A673 (cell line): Measurements from ENCODE around the gene GPR151. TPM values are rescaled to one million over a fixed set of nuclear protein-coding genes. Genes with fewer than 3 reads are reported as not detected.
A peak's percentile ranks its signal among the peaks of the same experiment; 100 is the strongest.

Experiments used
- BruUV-seq: library from RNA; stranded (reverse); fragments of 400-500 nt; replicated peaks from 2 replicates; lab custom pipeline; 2021; lab: Mats Ljungman, UMichigan
- CTCF ChIA-PET: fragments of 300-600 bp; sonication (Branson Sonifier 250); formaldehyde crosslinking; loops from one replicate; lab custom pipeline; 2022; ENCODE audit warnings: antibody characterized with exemption; lab: Charles Lee
- POLR2A ChIA-PET: fragments of 300-600 bp; sonication (Branson Sonifier 250); formaldehyde crosslinking; loops from one replicate; lab custom pipeline; 2022; ENCODE audit warnings: antibody characterized with exemption; ENCODE audit not compliant: low non-redundant PET; lab: Charles Lee
- DNase-seq: peaks from one replicate; pipeline ENCODE4 v3.0.0-alpha.2; 2015; ENCODE audit warnings: low spot score
- H3K27ac ChIP-seq: fragments of 200-600 bp; sonication (generic); 2 replicates; pipeline ENCODE4 v1.5.1; 2016; ENCODE audit warnings: mixed run types, low read depth, mild to moderate bottlenecking, mixed read lengths, antibody characterized with exemption, low read length; ENCODE audit not compliant: poor library complexity, severe bottlenecking
- H3K27me3 ChIP-seq: fragments of 200-600 bp; sonication (generic); replicated peaks from 2 replicates; pipeline ENCODE4 v1.6.1; 2017; ENCODE audit warnings: mixed run types, low read depth, mild to moderate bottlenecking, mixed read lengths, antibody characterized with exemption, low read length; ENCODE audit not compliant: insufficient read depth, poor library complexity
- H3K36me3 ChIP-seq: fragments of 200-600 bp; sonication (generic); 2 replicates; pipeline ENCODE4 v1.6.1; 2016; ENCODE audit warnings: mixed run types, mild to moderate bottlenecking, mixed read lengths, antibody characterized with exemption, low read length; ENCODE audit not compliant: insufficient read depth, poor library complexity, severe bottlenecking
- H3K4me1 ChIP-seq: fragments of 200-600 bp; sonication (generic); 2 replicates; pipeline ENCODE4 v1.6.1; 2017; ENCODE audit warnings: mixed run types, mild to moderate bottlenecking, mixed read lengths, antibody characterized with exemption, low read length; ENCODE audit not compliant: insufficient read depth, poor library complexity, severe bottlenecking
- H3K4me3 ChIP-seq: fragments of 200-600 bp; sonication (generic); 2 replicates; pipeline ENCODE4 v1.5.1; 2016; ENCODE audit warnings: low read depth, mixed run types, mild to moderate bottlenecking, mixed read lengths, low read length; ENCODE audit not compliant: poor library complexity, severe bottlenecking
- H3K9me3 ChIP-seq: fragments of 200-600 bp; sonication (generic); 2 replicates; pipeline ENCODE4 v1.6.1; 2016; ENCODE audit warnings: mixed run types, low read depth, mild to moderate bottlenecking, mixed read lengths, antibody characterized with exemption, low read length; ENCODE audit not compliant: poor library complexity, severe bottlenecking
- EZH2 ChIP-seq: fragments of 200-600 bp; sonication (generic); IDR thresholded peaks from 2 replicates; pipeline ENCODE4 v1.6.1; 2017; ENCODE audit warnings: borderline replicate concordance, low read depth, mild to moderate bottlenecking, mixed read lengths, antibody characterized with exemption, low read length; ENCODE audit not compliant: poor library complexity, severe bottlenecking
- intact Hi-C: fragments of 100-400 bp; cut with micrococcal nuclease; formaldehyde crosslinking; loops from one replicate; pipeline ENCODE4 v1.10.0; 2022; ENCODE audit not compliant: unreplicated experiment
- total RNA-seq: library from RNA; stranded (reverse); gene quantifications from 2 replicates; pipeline ENCODE4 v1.2.3, GENCODE V29; 2021
- TF ChIP-seq, protein P1 (sequence below): fragments of 300-800, 200-600 bp; sonication (generic); conservative IDR thresholded peaks from 2 replicates; pipeline ENCODE4 v1.5.1; 2017; ENCODE audit warnings: low read depth, mild to moderate bottlenecking, antibody characterized with exemption, low read length, moderate library complexity, mixed read lengths

The GPR151 gene
- total RNA-seq, 1 experiment from 2014 or later = not detected

DNA sequence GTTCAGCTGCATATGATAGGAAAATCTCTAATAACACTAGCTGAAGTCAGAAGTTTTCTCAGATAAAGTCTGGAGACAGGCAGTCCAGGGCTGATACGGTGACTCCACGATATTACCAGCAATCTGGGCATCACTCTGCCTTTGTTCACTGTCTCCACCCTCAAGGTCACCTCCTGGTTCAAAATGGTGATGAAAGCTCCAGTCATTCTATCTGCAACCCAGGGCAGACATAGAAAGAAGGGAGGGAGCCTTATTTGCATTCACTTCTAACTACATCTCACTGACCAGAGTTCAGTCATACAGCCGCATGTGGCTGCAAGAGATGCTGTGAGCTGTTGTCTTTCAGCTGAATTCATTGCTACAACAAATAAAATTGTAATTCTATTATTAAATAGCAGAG lies 22.4 kb upstream of the GPR151 start:
- Histone ChIP-seq H3K9me3 (no peaks in the 10 kb centered on the region), H3K4me1 (no peaks in the 10 kb centered on the region), H3K4me3 (no peak overlapping the region), H3K27me3 (no peaks in the 10 kb centered on the region), H3K27ac (no peak overlapping the region), H3K36me3 (no peaks in the 10 kb centered on the region)
- BruUV-seq = no TSS peak
- TF ChIP-seq, protein P1, sequence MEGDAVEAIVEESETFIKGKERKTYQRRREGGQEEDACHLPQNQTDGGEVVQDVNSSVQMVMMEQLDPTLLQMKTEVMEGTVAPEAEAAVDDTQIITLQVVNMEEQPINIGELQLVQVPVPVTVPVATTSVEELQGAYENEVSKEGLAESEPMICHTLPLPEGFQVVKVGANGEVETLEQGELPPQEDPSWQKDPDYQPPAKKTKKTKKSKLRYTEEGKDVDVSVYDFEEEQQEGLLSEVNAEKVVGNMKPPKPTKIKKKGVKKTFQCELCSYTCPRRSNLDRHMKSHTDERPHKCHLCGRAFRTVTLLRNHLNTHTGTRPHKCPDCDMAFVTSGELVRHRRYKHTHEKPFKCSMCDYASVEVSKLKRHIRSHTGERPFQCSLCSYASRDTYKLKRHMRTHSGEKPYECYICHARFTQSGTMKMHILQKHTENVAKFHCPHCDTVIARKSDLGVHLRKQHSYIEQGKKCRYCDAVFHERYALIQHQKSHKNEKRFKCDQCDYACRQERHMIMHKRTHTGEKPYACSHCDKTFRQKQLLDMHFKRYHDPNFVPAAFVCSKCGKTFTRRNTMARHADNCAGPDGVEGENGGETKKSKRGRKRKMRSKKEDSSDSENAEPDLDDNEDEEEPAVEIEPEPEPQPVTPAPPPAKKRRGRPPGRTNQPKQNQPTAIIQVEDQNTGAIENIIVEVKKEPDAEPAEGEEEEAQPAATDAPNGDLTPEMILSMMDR = no peak
- no peak for TF ChIP-seq EZH2
- DNase-seq = no peak
- CTCF ChIA-PET = interaction anchor here (1.2 kb wide), 1 partner anchor 11 kb away, joined by 3 read pairs; no protein-coding TSS in a partner anchor
- intact Hi-C loops = no loop called here
- POLR2A ChIA-PET = no interaction called here

DNA sequence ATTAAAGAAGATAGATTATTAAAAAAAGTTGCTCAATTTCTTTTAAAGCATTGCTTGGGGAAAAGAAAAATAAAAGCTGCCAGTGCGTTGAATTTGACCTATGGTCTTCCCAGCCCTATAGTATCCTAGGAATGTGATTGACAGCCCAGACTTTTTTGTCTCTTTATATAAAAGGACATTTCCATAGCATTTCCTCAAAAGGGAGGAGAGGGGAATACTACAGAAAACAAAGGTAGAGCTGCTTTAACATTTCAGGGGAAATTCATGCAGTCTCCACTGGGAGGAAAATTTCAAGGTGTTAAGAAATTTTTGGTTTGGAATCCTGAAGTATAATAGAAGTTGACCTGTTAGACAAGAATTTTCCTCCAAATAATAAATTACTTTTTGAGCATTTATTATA lies 17.9 kb upstream of the GPR151 start:
- Histone ChIP-seq H3K4me3 (no peak overlapping the region), H3K36me3 (no peaks in the 10 kb centered on the region), H3K27me3 (no peaks in the 10 kb centered on the region), H3K27ac (no peak overlapping the region), H3K9me3 (no peaks in the 10 kb centered on the region), H3K4me1 (no peaks in the 10 kb centered on the region)
- intact Hi-C loops = loop anchor here (1.0 to 2.0 kb wide), 2 partner anchors 432 to 655 kb away; no protein-coding TSS in a partner anchor
- TF ChIP-seq, protein P1 = no peak
- TF ChIP-seq EZH2 = no peak
- ChIA-PET POLR2A (no interaction called here), CTCF (interaction anchor here (0.5 to 1.0 kb wide), 5 partner anchors 84 to 655 kb away, joined by 3 to 9 read pairs (median 5); no protein-coding TSS in a partner anchor)
- DNase-seq = no peak
- no TSS peak for BruUV-seq

DNA sequence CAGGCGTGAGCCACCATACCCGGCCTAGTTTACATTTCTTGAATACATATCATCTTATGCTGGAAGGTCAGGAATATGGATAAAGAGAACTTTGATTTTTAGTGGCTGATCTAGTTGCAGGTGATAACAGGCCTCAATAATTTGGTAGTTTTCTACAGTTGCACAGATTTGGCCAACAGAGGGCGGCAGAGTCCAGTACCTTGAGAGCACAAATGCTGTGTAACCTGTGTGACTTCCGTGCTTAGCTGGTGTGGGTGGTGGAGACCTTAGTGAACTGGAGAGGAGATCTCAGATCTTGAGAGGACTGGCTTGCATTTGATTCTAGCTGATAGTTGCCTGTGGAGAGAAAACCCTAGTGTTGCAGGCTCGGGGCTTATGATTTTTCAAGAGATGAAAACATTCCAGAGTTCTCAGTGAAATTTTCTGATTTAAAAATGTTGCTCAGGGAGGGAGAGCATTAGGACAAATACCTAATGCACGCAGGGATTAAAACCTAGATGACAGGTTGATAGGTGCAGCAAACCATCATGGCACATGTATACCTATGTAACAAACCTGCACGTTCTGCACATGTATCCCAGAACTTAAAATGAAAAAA lies 17.4 kb upstream of the GPR151 start:
- Histone ChIP-seq H3K36me3 (no peaks in the 10 kb centered on the region), H3K27ac (no peak overlapping the region), H3K4me3 (no peak overlapping the region), H3K9me3 (no peaks in the 10 kb centered on the region), H3K4me1 (no peaks in the 10 kb centered on the region), H3K27me3 (no peaks in the 10 kb centered on the region)
- CTCF ChIA-PET = interaction anchor here (0.5 to 1.0 kb wide), 5 partner anchors 84 to 656 kb away, joined by 3 to 9 read pairs (median 5); no protein-coding TSS in a partner anchor
- DNase-seq = peak; percentile 72
- POLR2A ChIA-PET = no interaction called here
- BruUV-seq = no TSS peak
- intact Hi-C loops = loop anchor here (1.0 to 2.0 kb wide), 2 partner anchors 433 to 655 kb away; no protein-coding TSS in a partner anchor
- TF ChIP-seq, protein P1 = peak; percentile 93
- no peak for TF ChIP-seq EZH2
